NK-92 treated with Interleukin-12 subunit alpha and Interleukin-12 subunit beta, amount 100 ng/mL, for 24 hours (cell line): ENCODE results near the gene ZNF70.

Source experiments
- DNase-seq: peaks from one replicate; lab custom pipeline; 2025; lab: John Stamatoyannopoulos, UW

The ZNF70 gene

DNA sequence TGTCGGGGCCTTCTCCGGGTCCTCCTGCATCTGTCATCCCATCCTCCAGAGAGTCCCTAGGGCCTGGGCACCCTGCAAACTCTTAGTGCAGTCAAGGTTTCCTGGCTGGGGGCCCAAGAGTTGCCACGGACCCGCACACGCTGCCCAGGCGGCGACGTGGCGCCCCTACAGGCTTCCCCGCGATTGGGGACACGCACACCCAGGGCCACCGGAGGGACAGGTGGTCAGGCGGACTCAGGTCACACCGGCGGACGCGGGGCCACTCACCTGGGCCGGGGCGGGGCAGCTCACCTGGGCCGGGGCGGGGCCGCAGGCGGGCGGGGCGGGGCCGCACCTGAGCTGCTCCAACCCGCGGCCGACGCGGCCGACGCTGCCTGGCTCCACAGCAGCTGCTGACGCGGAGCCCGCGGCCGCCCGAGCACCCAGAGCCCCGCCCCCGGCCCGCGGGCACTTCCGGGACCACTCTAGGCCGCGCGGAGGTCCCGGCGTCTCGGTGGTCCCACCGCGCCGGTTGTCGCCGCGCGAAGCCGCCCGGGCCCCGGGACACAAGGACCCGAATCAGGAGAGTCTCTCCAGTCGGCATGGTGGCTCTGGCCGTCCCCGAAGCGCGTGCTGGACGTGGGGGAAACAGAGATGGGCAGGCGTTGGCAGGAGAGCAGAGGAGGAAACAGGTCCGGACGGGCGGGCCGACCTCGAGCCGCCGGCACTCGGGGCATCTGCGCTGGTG lies at the start of gene ZNF70:
Gene ZNF70 (minus strand): TSS at position 399 of the 727 bp plus-strand sequence. CDS start 5,972 bp downstream, outside the sequence.
- DNase-seq: peak; percentile 68

DNA sequence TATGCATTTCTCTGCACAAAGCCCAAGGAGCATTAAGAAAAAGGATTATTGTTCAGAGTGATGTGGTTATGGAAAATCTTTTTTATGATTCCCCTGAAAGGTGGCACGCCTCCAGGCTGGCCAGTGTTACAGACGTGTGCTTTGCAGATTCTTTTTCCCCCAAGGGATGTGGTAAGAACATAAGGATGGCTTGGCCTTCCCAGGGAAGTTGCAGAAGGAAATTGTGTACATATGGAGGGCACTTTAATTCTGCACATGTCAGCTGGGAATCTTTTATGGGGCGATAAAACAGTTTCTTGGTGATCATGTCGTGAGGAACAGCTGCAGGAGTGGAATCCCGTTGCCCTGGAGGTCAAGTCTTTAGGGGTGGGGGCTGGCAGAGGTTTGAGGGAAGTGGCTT lies 45.5 kb upstream of the ZNF70 start:
- DNase-seq: no peak

DNA sequence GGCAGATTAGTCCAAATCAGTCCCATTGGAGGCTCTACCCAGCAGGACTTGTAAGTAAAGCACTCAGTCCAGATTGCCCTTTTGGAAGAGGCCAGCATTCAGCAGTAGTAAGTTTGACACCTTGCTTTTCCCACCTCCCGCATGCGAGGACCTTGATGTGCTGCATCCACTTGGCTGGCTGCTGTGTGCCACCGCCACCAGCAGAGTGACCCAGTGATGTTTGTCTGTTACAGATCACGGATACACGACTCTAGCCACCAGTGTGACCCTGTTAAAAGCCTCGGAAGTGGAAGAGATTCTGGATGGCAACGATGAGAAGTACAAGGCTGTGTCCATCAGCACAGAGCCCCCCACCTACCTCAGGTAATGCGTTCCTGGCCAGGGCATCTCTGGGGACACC lies 42.4 kb upstream of the ZNF70 start:
- DNase-seq: no peak

DNA sequence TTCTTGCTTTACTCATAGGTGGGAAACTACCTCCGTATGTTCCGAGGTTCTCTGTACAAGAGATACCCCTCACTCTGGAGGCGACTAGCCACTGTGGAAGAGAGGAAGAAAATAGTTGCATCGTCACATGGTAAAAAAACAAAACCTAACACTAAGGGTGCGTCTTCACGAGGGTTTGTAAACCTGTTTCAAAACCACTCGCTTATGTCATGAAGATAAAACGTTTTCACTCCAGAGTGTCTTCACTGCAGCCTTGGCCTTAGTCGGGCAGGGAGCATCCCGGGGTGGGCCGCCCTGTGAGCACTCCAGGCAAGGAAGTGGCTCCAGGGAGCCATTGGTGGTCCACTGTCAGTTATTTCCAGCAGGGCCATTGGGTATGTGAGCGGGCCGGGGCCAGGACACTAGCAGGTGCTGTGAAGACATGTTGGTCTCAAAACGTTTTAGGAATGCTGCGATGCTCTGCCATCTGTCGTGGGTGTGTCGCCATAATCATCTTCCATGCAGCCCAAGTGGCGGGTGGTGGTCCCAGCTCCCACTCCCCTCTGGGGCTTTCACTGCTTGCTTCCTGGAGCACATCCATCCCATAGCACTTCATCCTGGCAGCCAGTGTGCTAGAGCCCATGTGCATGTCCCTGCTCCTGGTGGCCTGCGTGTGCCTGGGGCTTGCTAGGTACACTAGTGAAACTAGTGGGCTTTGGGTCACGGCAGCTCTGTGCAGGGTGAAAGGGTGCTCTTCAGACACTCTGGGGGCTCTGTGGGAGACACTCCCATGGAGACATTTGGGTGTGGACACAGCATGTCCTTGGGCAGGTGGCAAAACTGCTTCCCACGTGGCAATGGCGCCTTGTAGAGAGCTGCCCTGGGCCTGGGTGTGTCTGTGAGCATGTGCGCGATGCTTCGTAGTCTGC lies 41.1 kb upstream of the ZNF70 start:
- no peak for DNase-seq

DNA sequence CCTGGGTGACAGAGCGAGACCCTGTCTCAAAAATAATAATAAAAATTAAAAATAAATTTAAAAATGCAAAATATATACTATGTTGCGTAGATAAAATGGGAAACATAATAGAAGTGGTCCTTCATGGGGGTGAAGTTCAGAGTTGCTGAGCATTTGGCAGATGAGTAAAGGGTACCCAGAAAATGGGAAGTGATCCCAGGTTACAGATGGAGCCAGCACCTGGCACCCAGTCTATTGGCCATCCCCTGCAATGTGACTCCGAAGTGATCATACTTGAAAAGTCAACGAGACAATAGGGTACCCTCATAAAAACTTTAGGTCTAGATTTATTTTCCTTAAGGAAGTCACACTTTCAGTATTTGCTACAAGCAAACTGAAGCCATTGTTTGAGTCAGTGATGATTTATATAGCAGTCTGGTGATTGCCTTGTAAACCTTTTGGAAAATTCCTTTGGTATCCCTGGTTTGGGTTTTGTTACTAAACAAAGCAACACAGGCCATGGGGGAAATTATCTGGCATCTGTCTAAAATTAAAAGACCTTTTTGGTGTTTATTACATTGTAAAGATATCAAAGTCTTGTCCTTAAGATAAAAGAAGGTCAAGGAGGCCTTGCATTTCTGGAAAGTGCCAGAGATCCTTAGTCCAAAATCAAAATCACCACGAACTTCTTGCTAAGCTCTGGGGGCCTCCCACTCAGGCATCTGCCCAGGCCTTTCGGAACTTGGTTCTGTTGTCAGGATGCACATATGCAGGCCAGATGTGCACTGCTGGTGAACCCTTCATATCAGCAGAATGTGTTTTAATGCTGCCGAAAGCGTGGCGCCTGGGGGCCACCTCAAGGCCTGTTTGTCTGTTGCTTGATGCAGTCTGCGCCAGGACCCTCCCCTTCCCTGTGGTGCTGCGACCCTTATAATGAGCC lies 40.2 kb upstream of the ZNF70 start:
- DNase-seq: no peak

DNA sequence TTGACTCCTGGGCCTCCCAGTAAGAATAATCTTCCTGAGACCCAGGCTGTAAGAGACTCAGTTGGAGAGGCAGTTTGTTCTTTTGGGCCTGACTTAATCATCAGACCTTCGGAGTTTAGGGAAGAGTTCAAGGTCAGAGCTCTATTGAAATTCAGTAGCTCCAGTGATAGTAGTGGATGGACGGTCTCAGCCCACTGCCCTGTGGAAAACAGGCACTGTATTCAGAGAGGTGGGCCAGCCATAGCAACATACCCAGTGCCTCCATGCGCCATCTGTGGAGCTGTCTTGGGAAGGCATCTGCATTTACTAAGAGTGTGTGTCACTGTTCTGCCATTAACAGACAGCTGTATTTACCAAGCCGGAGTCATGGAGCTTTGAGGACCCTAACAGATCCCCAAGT lies 38.7 kb upstream of the ZNF70 start:
- DNase-seq: no peak

DNA sequence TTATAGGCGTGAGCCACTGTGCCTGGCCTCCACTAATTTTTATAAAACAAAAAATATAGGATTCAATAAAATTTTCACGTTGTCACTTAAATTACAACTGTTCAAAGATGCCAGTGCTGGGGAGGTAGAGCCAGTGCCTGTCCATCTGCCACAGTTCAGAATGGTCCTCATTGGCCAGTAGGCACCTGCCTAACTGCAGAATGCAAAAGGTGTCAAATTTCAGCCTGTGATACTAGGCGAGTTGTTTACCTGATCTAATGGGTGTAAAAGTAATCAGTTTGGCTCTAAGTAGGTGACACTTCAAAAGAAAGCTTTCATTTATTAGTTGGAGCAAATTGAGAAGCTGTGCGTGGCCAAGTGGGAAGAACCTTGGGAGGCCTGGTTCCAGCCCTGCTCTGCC lies 38.2 kb upstream of the ZNF70 start:
- no peak for DNase-seq

DNA sequence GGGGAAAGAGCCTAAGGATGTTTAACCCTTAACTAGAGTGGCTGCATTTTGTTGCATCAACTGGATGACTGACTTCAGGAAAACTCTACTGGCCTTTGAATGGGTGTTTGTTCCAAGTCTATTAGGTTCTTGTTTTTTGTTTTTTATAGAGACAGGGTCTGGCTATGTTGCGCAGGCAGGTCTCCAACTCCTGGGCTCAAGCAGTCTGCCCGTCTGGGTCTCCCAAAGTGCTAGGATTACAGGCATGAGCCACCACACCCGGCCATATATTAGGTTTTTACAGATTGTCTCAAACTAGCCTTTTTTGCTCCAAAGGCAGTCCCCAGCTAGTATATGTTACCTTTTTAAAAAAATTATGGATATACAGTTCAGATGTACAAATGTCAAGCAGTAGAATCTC lies 37.0 kb upstream of the ZNF70 start:
- no peak for DNase-seq

DNA sequence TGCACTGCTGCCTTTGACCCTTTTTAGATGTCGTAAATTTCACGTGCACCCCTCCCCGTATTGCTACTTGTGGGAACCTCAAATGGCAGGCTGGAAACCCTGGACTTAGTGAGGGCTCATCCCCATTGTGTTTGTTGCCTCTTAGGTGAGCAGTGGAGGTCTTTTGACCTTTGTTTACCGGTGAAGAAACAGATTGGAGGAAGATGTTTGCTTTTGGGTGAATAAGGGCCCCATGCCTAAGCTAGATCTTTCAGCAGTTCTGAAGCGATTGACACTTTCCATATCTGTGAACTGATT lies 36.6 kb upstream of the ZNF70 start:
- DNase-seq: no peak

DNA sequence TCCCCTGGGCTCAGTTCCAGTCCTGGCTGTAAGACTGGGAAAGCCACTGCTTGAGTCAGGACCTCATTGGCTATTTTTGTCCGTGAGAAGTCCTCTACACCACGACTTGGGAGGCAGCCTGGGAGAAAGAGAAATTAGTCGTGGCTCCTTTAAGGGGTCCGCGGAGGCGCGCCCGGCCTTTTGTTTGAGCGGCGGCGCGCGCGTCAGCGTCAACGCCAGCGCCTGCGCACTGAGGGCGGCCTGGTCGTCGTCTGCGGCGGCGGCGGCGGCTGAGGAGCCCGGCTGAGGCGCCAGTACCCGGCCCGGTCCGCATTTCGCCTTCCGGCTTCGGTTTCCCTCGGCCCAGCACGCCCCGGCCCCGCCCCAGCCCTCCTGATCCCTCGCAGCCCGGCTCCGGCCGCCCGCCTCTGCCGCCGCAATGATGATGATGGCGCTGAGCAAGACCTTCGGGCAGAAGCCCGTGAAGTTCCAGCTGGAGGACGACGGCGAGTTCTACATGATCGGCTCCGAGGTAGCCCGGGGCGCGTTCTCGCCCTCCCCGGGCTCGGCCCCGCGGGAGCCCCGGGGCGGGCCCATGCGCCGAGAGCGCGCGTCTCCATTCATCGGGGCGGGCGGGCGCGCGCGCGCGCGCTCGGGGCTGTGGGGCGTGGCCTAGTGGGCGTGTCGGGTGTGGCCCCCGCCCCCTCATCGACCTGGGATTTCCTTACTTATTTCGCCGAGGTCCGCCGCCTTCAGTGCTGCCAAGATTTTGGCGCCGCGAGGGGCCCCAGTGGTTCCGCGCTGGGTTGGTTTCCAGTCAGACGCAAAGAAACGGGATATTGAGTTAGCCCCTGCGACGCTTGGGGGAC lies 36.1 kb upstream of the ZNF70 start, which contains the start of gene SMARCB1:
Gene SMARCB1 (plus strand): TSS at position 215 of the 848 bp plus-strand sequence. CDS start 204 bp downstream, at position 419.
- DNase-seq: peak; percentile 74

DNA sequence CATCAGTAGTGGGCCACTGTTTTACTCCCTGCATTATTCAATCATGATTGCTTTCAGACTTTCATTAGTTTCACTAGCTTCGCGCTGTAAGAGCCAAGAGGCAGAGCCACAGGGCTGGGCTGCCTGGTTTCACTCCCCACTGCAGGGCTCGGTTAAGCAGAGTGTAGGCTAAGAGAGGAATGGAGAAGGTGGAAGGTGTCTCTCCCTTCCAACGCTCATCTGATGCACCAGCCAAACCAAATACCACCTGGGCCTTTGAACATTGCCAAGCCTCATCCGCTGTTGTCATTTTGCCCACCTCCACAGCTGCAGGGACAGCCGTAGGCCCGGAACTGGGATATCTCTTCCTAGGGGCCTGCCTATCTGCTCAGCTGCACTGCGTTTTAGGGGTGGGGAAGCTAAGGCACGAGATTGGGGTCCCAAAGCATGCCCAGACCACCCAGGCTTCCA lies 35.4 kb upstream of the ZNF70 start:
- no peak for DNase-seq

DNA sequence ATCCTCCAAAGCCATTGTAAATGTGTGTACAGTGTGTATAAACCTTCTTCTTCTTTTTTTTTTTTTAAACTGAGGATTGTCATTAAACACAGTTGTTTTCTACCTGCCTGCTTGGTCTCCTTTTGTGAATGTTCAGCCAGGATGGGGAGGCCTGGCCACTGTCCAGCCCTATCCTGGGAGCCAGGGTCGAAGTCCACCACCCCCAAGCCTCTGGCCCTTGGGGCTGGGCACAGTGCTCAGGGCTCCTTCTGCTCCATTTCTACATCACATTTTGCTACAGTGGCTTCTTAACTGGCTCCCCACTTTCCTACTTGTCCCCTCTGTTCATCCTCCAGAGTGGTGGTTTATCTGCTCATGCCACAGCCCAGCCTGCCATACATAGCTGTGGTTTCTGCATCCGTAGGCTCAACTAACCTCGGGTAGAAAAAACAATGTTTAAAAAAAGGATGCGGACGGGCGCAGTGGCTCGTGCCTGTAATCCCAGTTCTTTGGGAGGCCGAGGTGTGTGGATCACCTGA lies 33.4 kb upstream of the ZNF70 start:
- no peak for DNase-seq

DNA sequence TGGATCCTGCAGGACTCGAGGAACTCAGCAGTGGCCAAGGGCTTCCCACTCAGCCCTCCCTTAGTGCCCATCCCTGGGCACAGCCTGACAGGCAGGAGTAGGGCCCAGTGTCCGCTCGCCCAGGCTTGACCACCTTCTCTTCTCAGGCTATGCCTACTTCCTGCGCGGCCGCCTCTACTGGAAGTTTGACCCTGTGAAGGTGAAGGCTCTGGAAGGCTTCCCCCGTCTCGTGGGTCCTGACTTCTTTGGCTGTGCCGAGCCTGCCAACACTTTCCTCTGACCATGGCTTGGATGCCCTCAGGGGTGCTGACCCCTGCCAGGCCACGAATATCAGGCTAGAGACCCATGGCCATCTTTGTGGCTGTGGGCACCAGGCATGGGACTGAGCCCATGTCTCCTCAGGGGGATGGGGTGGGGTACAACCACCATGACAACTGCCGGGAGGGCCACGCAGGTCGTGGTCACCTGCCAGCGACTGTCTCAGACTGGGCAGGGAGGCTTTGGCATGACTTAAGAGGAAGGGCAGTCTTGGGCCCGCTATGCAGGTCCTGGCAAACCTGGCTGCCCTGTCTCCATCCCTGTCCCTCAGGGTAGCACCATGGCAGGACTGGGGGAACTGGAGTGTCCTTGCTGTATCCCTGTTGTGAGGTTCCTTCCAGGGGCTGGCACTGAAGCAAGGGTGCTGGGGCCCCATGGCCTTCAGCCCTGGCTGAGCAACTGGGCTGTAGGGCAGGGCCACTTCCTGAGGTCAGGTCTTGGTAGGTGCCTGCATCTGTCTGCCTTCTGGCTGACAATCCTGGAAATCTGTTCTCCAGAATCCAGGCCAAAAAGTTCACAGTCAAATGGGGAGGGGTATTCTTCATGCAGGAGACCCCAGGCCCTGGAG lies 32.6 kb upstream of the ZNF70 start:
- no peak for DNase-seq

DNA sequence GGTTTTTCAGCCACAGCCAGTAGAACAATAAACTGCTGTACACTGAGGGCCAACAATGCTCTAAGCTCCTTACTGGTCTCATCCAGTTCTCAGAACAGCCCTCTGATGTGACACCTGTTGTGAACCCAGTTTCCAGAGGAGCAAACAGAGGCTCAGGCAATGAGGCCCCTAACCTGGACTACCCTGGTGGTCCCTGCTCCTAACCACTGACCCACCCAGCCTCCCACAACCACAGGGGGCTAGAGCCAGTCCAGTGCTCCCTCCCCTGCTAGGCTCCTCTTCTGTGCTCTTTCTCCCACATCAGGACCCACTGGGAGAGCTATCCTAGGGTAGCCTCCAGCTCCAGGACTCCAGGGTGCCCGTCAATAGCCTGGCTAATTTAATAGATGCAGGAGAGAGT lies 31.8 kb upstream of the ZNF70 start:
- no peak for DNase-seq

DNA sequence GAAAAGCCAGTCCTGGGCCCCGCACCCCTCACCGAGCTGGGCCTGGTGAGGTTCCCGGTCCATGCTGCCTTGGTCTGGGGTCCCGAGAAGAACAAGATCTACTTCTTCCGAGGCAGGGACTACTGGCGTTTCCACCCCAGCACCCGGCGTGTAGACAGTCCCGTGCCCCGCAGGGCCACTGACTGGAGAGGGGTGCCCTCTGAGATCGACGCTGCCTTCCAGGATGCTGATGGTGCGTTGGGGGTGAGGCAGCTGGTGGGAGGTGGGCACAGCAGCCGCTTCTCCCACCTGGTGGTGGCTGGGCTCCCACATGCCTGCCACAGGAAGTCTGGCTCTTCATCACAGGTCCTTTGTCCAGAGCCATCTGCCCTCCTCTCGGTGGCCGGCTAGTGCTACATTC lies 31.3 kb upstream of the ZNF70 start:
- DNase-seq: no peak

DNA sequence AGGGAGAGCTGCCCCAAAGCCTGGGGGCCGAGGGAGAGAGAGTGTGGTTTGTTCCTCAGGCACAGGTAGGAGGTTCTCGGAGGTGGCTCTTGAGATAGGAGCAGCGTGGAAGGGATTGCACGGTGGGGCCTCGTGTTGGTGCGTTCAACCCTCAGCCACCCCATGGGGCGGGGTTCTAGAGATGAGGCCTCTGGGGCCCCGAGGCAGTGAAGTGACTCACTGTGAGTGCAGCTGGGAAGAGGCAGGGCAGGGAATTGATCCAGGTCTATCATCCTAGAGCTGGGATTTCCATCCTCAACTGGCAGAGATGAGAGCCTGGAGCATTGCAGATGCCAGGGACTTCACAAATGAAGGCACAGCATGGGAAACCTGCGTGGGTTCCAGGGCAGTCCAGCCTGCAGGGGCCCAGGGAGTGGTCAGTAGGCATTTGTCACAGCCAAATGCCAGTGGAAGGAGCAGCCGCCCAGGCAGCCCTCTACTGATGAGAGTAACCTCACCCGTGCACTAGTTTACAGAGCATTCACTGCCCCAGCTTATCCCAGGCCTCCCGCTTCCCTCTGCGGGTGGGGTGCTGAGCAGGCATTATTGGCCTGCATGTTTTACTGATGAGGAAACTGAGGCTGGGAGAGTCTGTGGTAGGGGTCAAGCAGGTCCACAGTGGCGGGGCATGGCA lies 30.7 kb upstream of the ZNF70 start:
- DNase-seq: no peak

DNA sequence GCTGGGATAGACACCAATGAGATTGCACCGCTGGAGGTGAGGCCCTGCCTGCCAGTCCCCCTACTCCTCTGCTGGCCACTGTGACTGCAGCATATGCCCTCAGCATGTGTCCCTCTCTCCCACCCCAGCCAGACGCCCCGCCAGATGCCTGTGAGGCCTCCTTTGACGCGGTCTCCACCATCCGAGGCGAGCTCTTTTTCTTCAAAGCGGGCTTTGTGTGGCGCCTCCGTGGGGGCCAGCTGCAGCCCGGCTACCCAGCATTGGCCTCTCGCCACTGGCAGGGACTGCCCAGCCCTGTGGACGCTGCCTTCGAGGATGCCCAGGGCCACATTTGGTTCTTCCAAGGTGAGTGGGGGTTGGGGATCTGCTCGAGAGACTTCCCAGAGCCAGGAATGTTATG lies 30.2 kb upstream of the ZNF70 start:
- DNase-seq: no peak

DNA sequence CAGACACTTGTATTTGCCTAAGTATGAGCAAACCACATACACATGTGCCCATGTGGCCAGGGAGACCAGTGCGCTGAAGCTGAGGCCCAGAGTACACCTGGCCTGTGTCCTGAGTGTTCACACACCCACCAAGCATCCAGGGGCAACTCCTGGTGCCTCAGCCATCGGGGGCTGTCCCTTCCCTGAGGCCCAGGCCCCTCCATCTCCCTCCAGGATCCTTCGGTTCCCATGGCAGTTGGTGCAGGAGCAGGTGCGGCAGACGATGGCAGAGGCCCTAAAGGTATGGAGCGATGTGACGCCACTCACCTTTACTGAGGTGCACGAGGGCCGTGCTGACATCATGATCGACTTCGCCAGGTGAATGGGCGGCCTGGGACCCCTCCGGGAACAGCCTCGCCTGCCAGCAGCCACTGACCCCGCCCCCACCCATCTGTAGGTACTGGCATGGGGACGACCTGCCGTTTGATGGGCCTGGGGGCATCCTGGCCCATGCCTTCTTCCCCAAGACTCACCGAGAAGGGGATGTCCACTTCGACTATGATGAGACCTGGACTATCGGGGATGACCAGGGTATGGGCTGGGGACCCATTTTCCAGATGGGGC lies 29.3 kb upstream of the ZNF70 start:
- no peak for DNase-seq

DNA sequence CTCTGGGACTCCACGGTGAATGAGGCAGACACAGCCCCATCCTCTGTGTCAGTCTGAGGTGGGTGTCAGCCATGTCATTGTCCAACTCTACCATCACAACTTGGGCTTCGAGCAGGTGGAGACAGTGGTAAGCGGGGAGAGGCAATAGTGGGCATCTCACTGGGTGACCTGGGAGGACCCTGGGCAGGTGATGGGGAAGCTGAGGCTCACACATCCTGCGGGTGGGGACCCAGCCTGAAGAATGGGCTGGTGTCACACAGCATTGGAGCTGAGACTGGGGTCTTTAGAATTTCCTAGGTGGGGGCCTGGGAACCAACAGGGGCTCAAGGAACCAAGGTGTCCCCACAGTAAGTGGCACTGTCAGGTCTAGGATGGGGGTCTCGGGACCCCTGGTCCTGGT lies 28.8 kb upstream of the ZNF70 start:
- no peak for DNase-seq
